ENCODE data around the gene BAG1.
A peak's percentile ranks its signal among the peaks of the same experiment; 100 is the strongest.

The BAG1 gene

GRCh38 chr9:33255471-33255870, 9.0 kb downstream of the BAG1 start:
- DNase-seq = no peak
- TF ChIP-seq CTCF (IDR thresholded peaks at IDR 0.05; ENCODE audit: low read depth, low read length, missing control alignments) = no peak
- Histone ChIP-seq H3K27me3 (replicated peaks) (no peaks in the 10 kb centered on the region), H3K36me3 (replicated peaks) (peaks cover 54% of the 10 kb centered on the region), H3K27ac (no peak overlapping the region), H3K4me3 (ENCODE audit: low read depth, low read length) (no peak overlapping the region)
- in situ Hi-C loops (cut with HindIII; ENCODE audit: low pct_ligation_motif_present, low sequenced_read_pairs) = no loop called here

GRCh38 chr9:33255014-33255413, 9.5 kb downstream of the BAG1 start:
- no peak for TF ChIP-seq CTCF (IDR thresholded peaks at IDR 0.05; ENCODE audit: low read depth, low read length, missing control alignments)
- in situ Hi-C loops (cut with HindIII; ENCODE audit: low pct_ligation_motif_present, low sequenced_read_pairs) = no loop called here
- Histone ChIP-seq H3K4me3 (ENCODE audit: low read depth, low read length) (no peak overlapping the region), H3K36me3 (replicated peaks) (peaks cover 52% of the 10 kb centered on the region), H3K27ac (no peak overlapping the region), H3K27me3 (replicated peaks) (no peaks in the 10 kb centered on the region)
- DNase-seq = no peak

- TF ChIP-seq CTCF (IDR thresholded peaks at IDR 0.05; ENCODE audit: low read depth, low read length, missing control alignments) = no peak
- H3K27me3 ChIP-seq (replicated peaks) = no peaks in the 10 kb centered on the region
- in situ Hi-C loops (cut with HindIII; ENCODE audit: low pct_ligation_motif_present, low sequenced_read_pairs) = no loop called here
- H3K36me3 ChIP-seq (replicated peaks) = peaks cover 46% of the 10 kb centered on the region
- no peak for DNase-seq
- H3K27ac ChIP-seq = no peak overlapping the region
- no peak overlapping the region for H3K4me3 ChIP-seq (ENCODE audit: low read depth, low read length)
Measured at GRCh38 chr9:33254211-33254610, 10.3 kb downstream of the BAG1 start.

GRCh38 chr9:33250458-33250995, 14.0 kb downstream of the BAG1 start:
- peak; percentile 49 for DNase-seq
- no peak for TF ChIP-seq CTCF (IDR thresholded peaks at IDR 0.05; ENCODE audit: low read depth, low read length, missing control alignments)
- H3K27me3 ChIP-seq (replicated peaks) = no peaks in the 10 kb centered on the region
- peak overlapping the region; percentile 29 for H3K27ac ChIP-seq
- in situ Hi-C loops (cut with HindIII; ENCODE audit: low pct_ligation_motif_present, low sequenced_read_pairs) = no loop called here
- no peak overlapping the region for H3K4me3 ChIP-seq (ENCODE audit: low read depth, low read length)
- peaks cover 24% of the 10 kb centered on the region for H3K36me3 ChIP-seq (replicated peaks)

GRCh38 chr9:33249983-33250382, 14.5 kb downstream of the BAG1 start:
- no peaks in the 10 kb centered on the region for H3K27me3 ChIP-seq (replicated peaks)
- no peak for DNase-seq
- H3K4me3 ChIP-seq (ENCODE audit: low read depth, low read length) = no peak overlapping the region
- TF ChIP-seq CTCF (IDR thresholded peaks at IDR 0.05; ENCODE audit: low read depth, low read length, missing control alignments) = no peak
- no peak overlapping the region for H3K27ac ChIP-seq
- in situ Hi-C loops (cut with HindIII; ENCODE audit: low pct_ligation_motif_present, low sequenced_read_pairs) = no loop called here
- H3K36me3 ChIP-seq (replicated peaks) = peaks cover 20% of the 10 kb centered on the region

- no peak overlapping the region for H3K4me3 ChIP-seq (ENCODE audit: low read depth, low read length)
- H3K27me3 ChIP-seq (replicated peaks) = no peaks in the 10 kb centered on the region
- DNase-seq = no peak
- in situ Hi-C loops (cut with HindIII; ENCODE audit: low pct_ligation_motif_present, low sequenced_read_pairs) = no loop called here
- no peak for TF ChIP-seq CTCF (IDR thresholded peaks at IDR 0.05; ENCODE audit: low read depth, low read length, missing control alignments)
- H3K27ac ChIP-seq = no peak overlapping the region
- peaks cover 12% of the 10 kb centered on the region for H3K36me3 ChIP-seq (replicated peaks)
Measured at GRCh38 chr9:33249087-33249658, 15.3 kb downstream of the BAG1 start.
